Left ventricle myocardium superior (tissue), 1 donor: ENCODE measurements around the gene SIAH1. TPM values are rescaled to one million over a fixed set of nuclear protein-coding genes. Genes with fewer than 3 reads are reported as not detected.
"Not testable (repeated sequence)": the region's sequence is repeated elsewhere in the genome, so short reads cannot be mapped to it uniquely, and the experiment has no call there.

ENCODE experiments used
- ATAC-seq: fragments of 200-7000 bp; cut with Tn5 transposase; one replicate; pipeline ENCODE4 v1.9.1; 2020; ENCODE audit warnings: mild to moderate bottlenecking, moderate library complexity
- DNase-seq: peaks from one replicate; pipeline ENCODE4 v3.0.0-alpha.2; 2020
- intact Hi-C: fragments of 100-400 bp; cut with micrococcal nuclease; formaldehyde crosslinking; loops from one replicate; pipeline ENCODE4 v1.11.0; 2022
- long read RNA-seq: library from polyadenylated mRNA; unstranded; transcript quantifications from one replicate; pipeline ENCODE4 v2.0.0, GENCODE V29; 2021
- total RNA-seq: library from RNA; stranded (reverse); fragmentation: NEBNext Ultra II Directional; extraction: Animal tissue kit (Norgen Biotek cat#: 25700); gene quantifications from one replicate; pipeline ENCODE4 v1.2.1, GENCODE V29; 2021
- donor health status: DM: no; HTN: yes; CAD: no; lungs with severe emphysema.

The SIAH1 gene, protein sequence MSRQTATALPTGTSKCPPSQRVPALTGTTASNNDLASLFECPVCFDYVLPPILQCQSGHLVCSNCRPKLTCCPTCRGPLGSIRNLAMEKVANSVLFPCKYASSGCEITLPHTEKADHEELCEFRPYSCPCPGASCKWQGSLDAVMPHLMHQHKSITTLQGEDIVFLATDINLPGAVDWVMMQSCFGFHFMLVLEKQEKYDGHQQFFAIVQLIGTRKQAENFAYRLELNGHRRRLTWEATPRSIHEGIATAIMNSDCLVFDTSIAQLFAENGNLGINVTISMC
- total RNA-seq = 14.1 TPM
- long read RNA-seq, transcript SIAH1-203 (2 exons, 2,147 nt) = major isoform, 35 of 35 reads
- long read RNA-seq, partial matches to known transcripts = 0 of 35 reads
- long read RNA-seq, other reads (novel, unspliced or antisense) = 0 of 35 reads

GRCh38 chr16:48385253-48386150, at the start of gene SIAH1:
TSS of gene SIAH1 (minus strand) at chr16:48385413. CDS start at chr16:48362428, 22,985 bp downstream.
- ATAC-seq (peak; percentile 93), DNase-seq (peak; percentile 94)
- intact Hi-C loops = loop anchor here (10.0 kb wide), 1 partner anchor 229 kb away; the partner anchor contains the start of gene N4BP1

DNA sequence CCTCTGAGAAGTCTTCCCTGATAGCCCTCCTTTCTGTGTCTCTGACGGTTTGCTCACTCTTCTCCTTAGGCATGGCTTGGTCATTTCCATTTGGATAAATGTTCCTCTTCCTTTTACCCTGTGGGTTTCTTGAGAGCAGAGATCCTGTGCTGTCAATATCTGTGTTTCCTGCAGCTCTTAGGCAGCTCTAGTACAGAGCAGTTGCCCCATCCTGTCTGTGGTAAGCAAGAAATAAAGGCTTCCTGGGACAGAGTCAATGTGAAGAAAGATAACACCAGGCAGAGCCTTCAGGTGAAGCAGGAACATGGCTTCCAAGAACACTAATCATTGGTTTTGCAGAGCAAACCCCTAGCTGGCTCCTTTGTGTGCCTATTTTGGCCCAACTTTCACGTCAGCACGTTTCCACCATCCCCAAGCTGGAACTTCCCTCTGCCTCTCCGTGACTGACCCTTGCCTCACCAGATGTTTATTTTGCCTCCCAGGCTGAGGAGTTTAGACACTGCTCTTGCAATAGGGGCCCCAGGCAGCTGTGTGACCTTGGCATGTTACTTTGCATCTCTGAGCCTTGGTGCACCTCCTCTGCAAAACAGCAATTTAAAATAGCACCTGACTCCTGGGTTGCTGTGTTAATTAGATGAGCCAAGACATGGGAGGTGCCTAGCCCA, 49.6 kb upstream of the SIAH1 start:
- peak; percentile 43 for ATAC-seq
- DNase-seq = no peak
- intact Hi-C loops = no loop called here

DNA sequence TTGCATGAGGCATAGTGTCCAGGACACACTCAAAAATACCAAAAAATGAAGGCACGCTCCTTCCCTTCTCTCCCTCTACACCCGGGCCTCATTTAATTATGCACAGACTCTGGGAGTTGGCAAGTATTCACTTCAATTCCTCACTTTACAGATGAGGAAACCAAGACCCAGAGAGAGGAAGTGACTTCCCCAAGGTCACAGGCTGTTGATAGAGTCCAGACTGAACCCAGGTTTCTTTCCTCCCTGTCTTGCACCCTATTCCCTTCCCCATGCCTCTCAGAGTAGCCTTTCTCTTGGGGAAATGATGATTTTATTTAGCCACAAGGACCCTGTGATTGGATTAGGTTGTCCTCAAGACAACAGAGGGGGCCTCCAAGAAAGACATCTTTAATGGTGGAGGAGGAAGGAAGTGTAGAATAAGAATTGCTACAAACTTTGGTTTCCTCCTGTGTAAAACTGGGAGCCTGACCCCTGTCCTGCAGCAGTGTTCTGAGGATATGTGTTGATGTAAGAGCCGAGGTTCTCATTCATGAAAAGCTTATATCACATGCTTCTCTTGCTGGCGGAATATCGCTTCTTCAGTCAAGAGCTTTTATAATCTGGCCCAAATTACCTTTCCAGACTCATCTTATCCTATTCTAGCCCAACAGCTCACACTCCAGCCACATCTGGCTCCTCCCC, 48.8 kb upstream of the SIAH1 start:
- ATAC-seq (peak; percentile 47), DNase-seq (no peak)
- intact Hi-C loops = no loop called here

- ATAC-seq (no peak), DNase-seq (no peak)
- intact Hi-C loops = no loop called here
Observed at GRCh38 chr16:48433116-48433849, 48.1 kb upstream of the SIAH1 start.

DNA sequence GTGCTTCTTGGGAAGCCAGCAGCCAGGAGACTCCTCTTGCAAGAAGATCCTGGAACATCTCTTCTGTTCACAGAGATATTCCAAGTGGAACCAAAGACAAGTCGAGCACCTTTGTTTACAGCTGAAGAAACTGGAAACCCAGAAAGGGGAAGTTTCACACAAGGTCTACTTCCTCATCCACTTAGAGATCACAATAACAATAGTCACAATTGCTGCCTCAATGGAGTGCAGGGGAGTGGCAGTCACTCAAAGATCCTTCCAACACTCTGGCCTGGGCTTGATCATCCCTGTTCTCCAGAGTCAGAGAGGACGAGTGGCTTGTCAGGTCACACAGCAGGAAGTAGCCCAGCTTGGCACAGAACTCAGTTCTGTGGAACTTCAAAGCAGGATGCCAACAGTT, 46.9 kb upstream of the SIAH1 start:
- ATAC-seq (peak; percentile 41), DNase-seq (no peak)
- intact Hi-C loops = no loop called here

DNA sequence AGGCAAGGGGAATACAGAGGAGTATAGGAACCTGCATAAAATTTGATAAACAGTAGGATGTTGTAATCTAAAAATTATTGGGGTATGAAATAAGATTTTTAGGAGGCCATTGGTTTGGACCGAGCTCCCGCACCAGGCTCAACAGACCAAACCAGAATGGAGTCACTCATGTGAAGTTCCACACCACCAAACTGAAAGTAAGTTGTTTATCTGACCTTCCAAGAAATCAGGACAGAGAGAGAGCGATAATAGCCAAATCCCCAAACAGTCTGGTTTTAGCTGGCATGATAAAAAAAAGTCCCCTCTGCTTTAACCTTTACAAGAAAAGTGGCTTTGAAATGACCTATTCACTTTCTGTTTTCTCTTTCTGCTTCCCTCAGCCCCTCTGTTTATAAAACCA, 45.7 kb upstream of the SIAH1 start:
- intact Hi-C loops = no loop called here
- no peak for ATAC-seq
- no peak for DNase-seq

- peak; percentile 64 for ATAC-seq
- intact Hi-C loops = no loop called here
- DNase-seq = no peak
Observed at GRCh38 chr16:48426244-48427141, 41.3 kb upstream of the SIAH1 start.

GRCh38 chr16:48422537-48422936, 37.3 kb upstream of the SIAH1 start:
- intact Hi-C loops = no loop called here
- ATAC-seq (no peak), DNase-seq (no peak)

GRCh38 chr16:48421741-48422140, 36.5 kb upstream of the SIAH1 start:
- intact Hi-C loops = no loop called here

GRCh38 chr16:48420437-48420836, 35.2 kb upstream of the SIAH1 start:
- DNase-seq (no peak), ATAC-seq (no peak)
- intact Hi-C loops = no loop called here

More at GRCh38 chr16:48421741-48422140, 36.5 kb upstream of the SIAH1 start:
- DNase-seq (no peak), ATAC-seq (no peak)

DNA sequence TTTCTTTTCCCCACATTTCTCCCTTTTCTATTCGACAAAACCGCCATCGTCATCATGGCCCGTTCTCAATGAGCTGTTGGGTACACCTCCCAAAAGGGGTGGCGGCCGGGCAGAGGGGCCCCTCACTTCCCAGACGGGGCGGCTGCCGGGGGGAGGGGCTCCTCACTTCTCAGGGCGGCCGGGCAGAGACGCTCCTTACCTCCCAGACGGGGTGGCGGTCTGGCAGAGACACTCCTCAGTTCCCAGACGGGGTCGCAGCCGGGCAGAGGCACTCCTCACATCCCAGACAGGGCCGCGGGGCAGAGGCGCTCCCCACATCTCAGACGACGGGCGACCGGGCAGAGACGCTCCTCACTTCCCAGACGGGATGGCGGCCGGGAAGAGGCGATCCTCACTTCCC, 31.4 kb upstream of the SIAH1 start:
- intact Hi-C loops, DNase-seq, ATAC-seq: not testable (repeated sequence)

GRCh38 chr16:48413272-48413671, 28.1 kb upstream of the SIAH1 start:
- intact Hi-C loops = no loop called here
- no peak for ATAC-seq
- no peak for DNase-seq

GRCh38 chr16:48409839-48410632, 24.8 kb upstream of the SIAH1 start:
- ATAC-seq (peak; percentile 73), DNase-seq (no peak)
- intact Hi-C loops = no loop called here

DNA sequence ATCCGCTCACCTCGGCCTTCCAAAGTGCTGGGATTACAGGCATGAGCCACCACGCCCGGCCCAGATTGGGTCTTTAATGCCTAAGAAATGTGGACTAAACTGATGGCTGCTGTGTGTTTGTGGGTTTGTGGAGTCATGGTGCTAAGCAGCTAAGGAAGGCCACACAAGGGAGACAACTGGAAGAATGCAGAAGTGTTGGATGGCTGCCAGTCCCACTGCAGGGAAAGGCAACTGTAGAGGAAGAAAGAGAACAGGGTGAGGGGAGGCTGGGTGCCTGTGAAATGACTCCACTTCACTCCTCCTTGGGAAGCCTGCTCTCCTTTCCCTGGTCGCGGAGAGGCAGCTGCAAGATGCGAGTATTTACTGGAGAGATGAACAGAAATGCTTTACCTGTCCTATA, 23.5 kb upstream of the SIAH1 start:
- peak; percentile 58 for ATAC-seq
- peak; percentile 51 for DNase-seq
- intact Hi-C loops = no loop called here

DNA sequence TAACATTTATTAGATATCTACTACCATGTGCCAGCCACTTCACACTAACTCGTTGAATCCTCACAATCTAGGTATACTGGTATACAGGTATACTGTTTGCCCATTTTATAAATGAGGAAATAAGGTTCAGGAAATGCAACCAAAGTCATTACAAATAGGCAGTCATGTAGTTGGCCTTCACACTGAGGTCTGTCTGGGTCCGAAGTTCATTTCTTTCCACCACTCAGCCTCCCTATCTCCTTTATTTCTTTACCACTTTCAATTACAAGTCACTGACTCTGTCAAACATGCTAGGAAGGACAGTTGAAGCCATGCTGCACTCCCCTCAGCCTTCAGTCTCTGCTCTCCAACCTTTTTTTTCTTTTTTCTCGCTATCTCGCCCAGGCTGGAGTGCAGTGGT, 20.7 kb upstream of the SIAH1 start:
- intact Hi-C loops = no loop called here
- ATAC-seq (no peak), DNase-seq (no peak)

GRCh38 chr16:48405153-48405552, 19.9 kb upstream of the SIAH1 start:
- DNase-seq = no peak
- intact Hi-C loops = no loop called here

DNA sequence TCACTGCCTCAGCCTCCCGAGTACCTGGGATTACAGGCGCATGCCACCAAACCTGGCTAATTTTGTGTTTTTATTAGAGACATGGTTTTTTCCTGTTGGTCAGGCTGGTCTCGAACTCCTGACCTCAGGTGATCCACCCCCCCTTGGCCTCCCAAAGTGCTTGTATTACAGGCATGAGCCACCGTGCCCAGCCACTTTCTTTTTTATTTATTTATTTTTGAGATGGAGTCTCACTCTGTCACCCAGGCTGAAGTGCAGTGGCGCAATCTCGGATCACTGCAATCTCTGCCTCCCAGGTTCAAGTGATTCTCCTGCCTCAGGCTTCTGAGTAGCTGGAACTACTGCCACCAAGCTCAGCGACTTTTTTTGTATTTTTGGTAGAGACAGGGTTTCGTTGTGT, 17.3 kb upstream of the SIAH1 start:
- ATAC-seq, intact Hi-C loops, DNase-seq: not testable (repeated sequence)

More at GRCh38 chr16:48405153-48405552, 19.9 kb upstream of the SIAH1 start:
- no peak for ATAC-seq
